Liver (tissue), 3 donors: ENCODE measurements around the gene GULP1.

Source experiments
- CTCF ChIP-seq: fragments of 150-350 bp; IDR thresholded peaks from 2 replicates; pipeline ENCODE4 v1.5.1; 2017; ENCODE audit warnings: improper control_type of control experiment, low read depth, low read length; ENCODE audit not compliant: missing input control
- EGR1 ChIP-seq, 2 donors: IDR thresholded peaks; 2 replicates each; pipeline ENCODE4 v1.6.1; 2016 to 2018; ENCODE audit warnings: antibody characterized with exemption in 2 of 2, low read depth in 2 of 2
- GABPA ChIP-seq, 2 donors: IDR thresholded peaks in 1 of 2; conservative IDR thresholded peaks in 1 of 2; 2 replicates each; pipeline ENCODE4 v1.6.1; 2016; ENCODE audit warnings: antibody characterized with exemption in 2 of 2, mild to moderate bottlenecking in 1 of 2, moderate library complexity in 1 of 2
- REST ChIP-seq: IDR thresholded peaks from 2 replicates; pipeline ENCODE4 v1.6.1; 2016; ENCODE audit warnings: antibody characterized with exemption, mild to moderate bottlenecking
- RXRA ChIP-seq, 2 donors: IDR thresholded peaks; 2 replicates each; pipeline ENCODE4 v1.6.1; 2017 to 2018; ENCODE audit warnings: antibody characterized with exemption in 2 of 2, mild to moderate bottlenecking in 1 of 2
- SP1 ChIP-seq: IDR thresholded peaks from 2 replicates; pipeline ENCODE4 v1.6.1; 2018; ENCODE audit warnings: antibody characterized with exemption, mild to moderate bottlenecking
- TAF1 ChIP-seq: conservative IDR thresholded peaks from 2 replicates; pipeline ENCODE4 v1.6.1; 2016; ENCODE audit warnings: antibody characterized with exemption, mild to moderate bottlenecking
- YY1 ChIP-seq: IDR thresholded peaks from 2 replicates; pipeline ENCODE4 v1.6.1; 2016; ENCODE audit warnings: antibody characterized with exemption, mild to moderate bottlenecking
- TF ChIP-seq, protein P1 (sequence below): IDR thresholded peaks from 2 replicates; pipeline ENCODE4 v1.6.1; 2016; ENCODE audit warnings: antibody characterized with exemption
- TF ChIP-seq, protein P2 (sequence below): IDR thresholded peaks from 2 replicates; pipeline ENCODE4 v1.6.1; 2016; ENCODE audit warnings: antibody characterized with exemption
- donor health status: healthy.
- donor health status: healthy.

DNA sequence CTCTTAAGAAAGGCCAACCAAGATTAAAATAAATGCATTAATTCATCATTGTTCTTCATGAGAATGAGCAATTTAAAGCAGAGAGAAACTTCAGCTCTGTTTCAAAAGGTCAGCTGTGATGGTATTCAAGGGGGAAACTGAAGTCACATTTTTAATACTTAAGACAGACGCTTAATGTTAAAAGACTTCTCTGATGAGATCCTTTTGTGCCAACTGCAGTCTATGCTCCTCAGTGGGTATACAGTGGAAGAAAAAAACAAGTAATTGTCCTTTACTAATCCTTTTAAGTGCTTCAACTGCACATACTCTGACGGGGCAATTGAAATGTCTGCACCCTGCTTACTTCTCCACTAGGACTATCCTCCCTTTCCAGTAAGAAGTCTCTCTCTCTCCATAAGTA, 309.7 kb downstream of the GULP1 start:
- TF ChIP-seq CTCF (no peak), RXRA (IDR thresholded peaks at IDR 0.05) (no peak), SP1 (no peak), REST (no peak), TAF1 (no peak), YY1 (no peak), GABPA (IDR thresholded peaks at IDR 0.05 in 1 of 2, conservative IDR thresholded peaks at IDR 0.05 in 1 of 2) (no peak), EGR1 (IDR thresholded peaks at IDR 0.05; ENCODE audit: low read depth in 2 of 2) (no peak)
- TF ChIP-seq, protein P1, sequence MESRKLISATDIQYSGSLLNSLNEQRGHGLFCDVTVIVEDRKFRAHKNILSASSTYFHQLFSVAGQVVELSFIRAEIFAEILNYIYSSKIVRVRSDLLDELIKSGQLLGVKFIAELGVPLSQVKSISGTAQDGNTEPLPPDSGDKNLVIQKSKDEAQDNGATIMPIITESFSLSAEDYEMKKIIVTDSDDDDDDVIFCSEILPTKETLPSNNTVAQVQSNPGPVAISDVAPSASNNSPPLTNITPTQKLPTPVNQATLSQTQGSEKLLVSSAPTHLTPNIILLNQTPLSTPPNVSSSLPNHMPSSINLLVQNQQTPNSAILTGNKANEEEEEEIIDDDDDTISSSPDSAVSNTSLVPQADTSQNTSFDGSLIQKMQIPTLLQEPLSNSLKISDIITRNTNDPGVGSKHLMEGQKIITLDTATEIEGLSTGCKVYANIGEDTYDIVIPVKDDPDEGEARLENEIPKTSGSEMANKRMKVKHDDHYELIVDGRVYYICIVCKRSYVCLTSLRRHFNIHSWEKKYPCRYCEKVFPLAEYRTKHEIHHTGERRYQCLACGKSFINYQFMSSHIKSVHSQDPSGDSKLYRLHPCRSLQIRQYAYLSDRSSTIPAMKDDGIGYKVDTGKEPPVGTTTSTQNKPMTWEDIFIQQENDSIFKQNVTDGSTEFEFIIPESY, result no peak
- TF ChIP-seq, protein P2, sequence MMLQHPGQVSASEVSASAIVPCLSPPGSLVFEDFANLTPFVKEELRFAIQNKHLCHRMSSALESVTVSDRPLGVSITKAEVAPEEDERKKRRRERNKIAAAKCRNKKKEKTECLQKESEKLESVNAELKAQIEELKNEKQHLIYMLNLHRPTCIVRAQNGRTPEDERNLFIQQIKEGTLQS, result no peak
